H1 (cell line): ENCODE data around the gene ACOX1. TPM values are rescaled to one million over a fixed set of nuclear protein-coding genes. Genes with fewer than 3 reads are reported as not detected.
"Not testable (repeated sequence)": the region's sequence is repeated elsewhere in the genome, so short reads cannot be mapped to it uniquely, and the experiment has no call there.

Source experiments
- CTCF ChIA-PET: fragments of 300-600 bp; sonication (Branson Sonifier 250); formaldehyde crosslinking; loops from one replicate; lab custom pipeline; 2021; ENCODE audit not compliant: partially characterized antibody; lab: Charles Lee
- POLR2A ChIA-PET: fragments of 300-600 bp; sonication (Branson Sonifier 250); formaldehyde crosslinking; loops from one replicate; lab custom pipeline; 2021; ENCODE audit warnings: inconsistent platforms; ENCODE audit not compliant: partially characterized antibody; lab: Charles Lee
- DNase-seq, 2 experiments: peaks; one replicate each; pipeline versions ENCODE4 v3.0.0 to v3.0.0-alpha.2; 2010 to 2022; ENCODE audit warnings: low spot score in 2 of 2, low read depth in 1 of 2, mixed read lengths in 1 of 2
- FAIRE-seq: peaks from 2 replicates; lab custom pipeline; 2011; peaks lifted over from hg19 to GRCh38; lab: Jason Lieb, UNC
- H2AFZ ChIP-seq: 2 replicates; pipeline ENCODE4 v1.8.1; 2012; ENCODE audit warnings: low read length, inconsistent platforms
- H2AK5ac ChIP-seq: 2 replicates; pipeline ENCODE4 v1.6.1; 2013; ENCODE audit warnings: low read depth, low read length
- H2BK120ac ChIP-seq: replicated peaks from 2 replicates; pipeline ENCODE3; 2013; ENCODE audit warnings: low read depth, low read length, inconsistent platforms
- H2BK12ac ChIP-seq: 2 replicates; pipeline ENCODE4 v1.6.1; 2013; ENCODE audit warnings: low read depth, low read length
- H2BK15ac ChIP-seq: 2 replicates; pipeline ENCODE4 v1.6.1; 2013; ENCODE audit warnings: low read length
- H2BK20ac ChIP-seq: 2 replicates; pipeline ENCODE4 v1.6.1; 2013; ENCODE audit warnings: low read length
- H2BK5ac ChIP-seq: 2 replicates; pipeline ENCODE4 v1.6.1; 2013; ENCODE audit warnings: low read depth, low read length
- H3K14ac ChIP-seq: 2 replicates; pipeline ENCODE4 v1.6.1; 2013; ENCODE audit warnings: inconsistent platforms; ENCODE audit not compliant: insufficient read length
- H3K18ac ChIP-seq: 2 replicates; pipeline ENCODE4 v1.6.1; 2013; ENCODE audit warnings: low read length; ENCODE audit errors: extremely low read depth
- H3K23ac ChIP-seq: 2 replicates; pipeline ENCODE4 v1.6.1; 2013; ENCODE audit warnings: inconsistent platforms; ENCODE audit not compliant: insufficient read length
- H3K23me2 ChIP-seq: 2 replicates; pipeline ENCODE4 v1.6.1; 2013; ENCODE audit warnings: low read depth, low read length
- H3K27ac ChIP-seq: 2 replicates; pipeline ENCODE4 v1.6.1; 2011; ENCODE audit warnings: low read depth, low read length, inconsistent platforms
- H3K27me3 ChIP-seq, 4 experiments: replicated peaks in 1 of 4; 1 replicate in 1 of 4; 2 replicates in 3 of 4; pipeline versions ENCODE4 v1.6.1 to v1.8.1; 2011 to 2013; ENCODE audit warnings: low read length in 3 of 4, mild to moderate bottlenecking in 3 of 4, inconsistent platforms in 2 of 4, mixed read lengths in 2 of 4, moderate library complexity in 1 of 4; ENCODE audit not compliant: control insufficient read depth in 3 of 4, insufficient read depth in 3 of 4; ENCODE audit errors: extremely low read depth in 1 of 4
- H3K36me3 ChIP-seq, 4 experiments: 2 replicates each; pipeline versions ENCODE4 v1.6.1 to v1.8.1; 2011 to 2013; ENCODE audit warnings: mild to moderate bottlenecking in 4 of 4, low read length in 3 of 4, moderate library complexity in 2 of 4, control low read depth in 1 of 4, inconsistent platforms in 1 of 4; ENCODE audit not compliant: insufficient read depth in 4 of 4, control insufficient read depth in 2 of 4
- H3K4ac ChIP-seq: replicated peaks from 2 replicates; pipeline ENCODE3; 2013; ENCODE audit warnings: low read length, low read depth, mixed read lengths, inconsistent platforms; ENCODE audit not compliant: insufficient read length
- H3K4me1 ChIP-seq, 4 experiments: replicated peaks in 1 of 4; 1 replicate in 1 of 4; 2 replicates in 3 of 4; pipeline versions ENCODE4 v1.6.1 to v1.8.1; 2011 to 2013; ENCODE audit warnings: low read length in 3 of 4, inconsistent platforms in 2 of 4, mixed read lengths in 1 of 4; ENCODE audit not compliant: insufficient read depth in 4 of 4, control insufficient read depth in 3 of 4
- H3K4me2 ChIP-seq, 2 experiments: 2 replicates each; pipeline versions ENCODE4 v1.6.1 to v1.8.1; 2011 to 2013; ENCODE audit warnings: low read depth in 2 of 2, low read length in 2 of 2, control low read depth in 1 of 2, inconsistent platforms in 1 of 2, mild to moderate bottlenecking in 1 of 2; ENCODE audit not compliant: insufficient read depth in 1 of 2
- H3K4me3 ChIP-seq, 4 experiments: fragments of 200-600, 300-600 bp in 1 of 4; sonication (generic), shearing (Covaris generic), sonication (Bioruptor Twin) in 1 of 4; 2 replicates each; pipeline versions ENCODE4 v1.5.1 to v1.8.1; 2011 to 2016; ENCODE audit warnings: low read length in 4 of 4, low read depth in 3 of 4, control low read depth in 2 of 4, inconsistent platforms in 2 of 4, mild to moderate bottlenecking in 2 of 4, mixed read lengths in 1 of 4, moderate library complexity in 1 of 4; ENCODE audit not compliant: insufficient read depth in 2 of 4; ENCODE audit errors: extremely low read depth in 1 of 4
- H3K56ac ChIP-seq: replicated peaks from 2 replicates; pipeline ENCODE3; 2013; ENCODE audit warnings: low read depth, mild to moderate bottlenecking, mixed read lengths, low read length, inconsistent platforms; ENCODE audit not compliant: insufficient read length
- H3K79me1 ChIP-seq: 2 replicates; pipeline ENCODE4 v1.6.1; 2013; ENCODE audit warnings: low read depth, low read length, control low read depth
- H3K79me2 ChIP-seq, 2 experiments: 2 replicates each; pipeline versions ENCODE4 v1.6.1 to v1.8.1; 2012 to 2013; ENCODE audit warnings: low read length in 2 of 2, mild to moderate bottlenecking in 2 of 2, inconsistent platforms in 1 of 2; ENCODE audit not compliant: insufficient read depth in 2 of 2, control insufficient read depth in 1 of 2
- H3K9ac ChIP-seq, 4 experiments: replicated peaks in 1 of 4; 1 replicate in 1 of 4; 2 replicates in 3 of 4; pipeline versions ENCODE4 v1.6.1 to v1.8.1; 2011 to 2013; ENCODE audit warnings: low read depth in 3 of 4, low read length in 3 of 4, control low read depth in 2 of 4, mild to moderate bottlenecking in 2 of 4, moderate library complexity in 2 of 4, inconsistent platforms in 1 of 4; ENCODE audit errors: extremely low read depth in 1 of 4
- H3K9me3 ChIP-seq, 2 experiments: 2 replicates each; pipeline versions ENCODE4 v1.6.1 to v1.8.1; 2012 to 2013; ENCODE audit warnings: mild to moderate bottlenecking in 2 of 2, moderate library complexity in 2 of 2, control low read depth in 1 of 2, inconsistent platforms in 1 of 2, low read depth in 1 of 2, low read length in 1 of 2, mixed read lengths in 1 of 2; ENCODE audit not compliant: insufficient read depth in 2 of 2
- H4K20me1 ChIP-seq, 2 experiments: replicated peaks in 1 of 2; 2 replicates each; pipeline versions ENCODE3 to v1.8.1; 2011 to 2013; ENCODE audit warnings: inconsistent platforms in 2 of 2, low read length in 2 of 2, mild to moderate bottlenecking in 1 of 2; ENCODE audit not compliant: insufficient read depth in 2 of 2, control insufficient read depth in 1 of 2
- H4K5ac ChIP-seq: 2 replicates; pipeline ENCODE4 v1.6.1; 2013; ENCODE audit warnings: low read length, low read depth, mixed read lengths, inconsistent platforms; ENCODE audit not compliant: insufficient read length
- H4K8ac ChIP-seq: 2 replicates; pipeline ENCODE4 v1.8.0; 2013; ENCODE audit warnings: mild to moderate bottlenecking, moderate library complexity, low read length, inconsistent platforms; ENCODE audit not compliant: insufficient read depth; ENCODE audit errors: extremely low read depth
- H4K91ac ChIP-seq: replicated peaks from 2 replicates; pipeline ENCODE3; 2013; ENCODE audit warnings: low read length, mixed read lengths, inconsistent platforms; ENCODE audit not compliant: insufficient read length
- WGBS, 2 experiments: shearing (Covaris generic) in 1 of 2; methylation state at CpG; one replicate each; pipeline versions ENCODE4 v1.1.6 to v1.1.7; 2013 to 2015; ENCODE audit warnings: low lambda C conversion rate in 2 of 2, mixed read lengths in 2 of 2, inconsistent platforms in 1 of 2, low coverage in 1 of 2, missing lambda C conversion rate in 1 of 2; ENCODE audit not compliant: insufficient replicate concordance in 2 of 2, insufficient coverage in 1 of 2, insufficient read length in 1 of 2; ENCODE audit errors: extremely low coverage in 1 of 2, missing lambda C conversion rate in 1 of 2; 5-methylcytosine and 5-hydroxymethylcytosine counted together
- polyA plus RNA-seq, 7 experiments: library from polyadenylated mRNA; depleted of rRNA in 3 of 7; stranded (reverse) in 5 of 7; unstranded in 2 of 7; fragments of >200 nt in 5 of 7; fragments of 200-250 nt in 2 of 7; gene quantifications; 1 replicate in 5 of 7; 2 replicates in 1 of 7; 4 replicates in 1 of 7; pipeline versions ENCODE4 v1.2.1 to v1.2.3, GENCODE V29; 2011 to 2013; ENCODE audit warnings: missing spikeins in 2 of 7, mixed read lengths in 2 of 7
- total RNA-seq: library from RNA; stranded (reverse); fragmentation: NEBNext Ultra II Directional; extraction: Animal tissue kit (Norgen Biotek cat#: 25700); gene quantifications from 2 replicates; pipeline ENCODE4 v1.2.1, GENCODE V29; 2021

ACOX1 gene
- total and polyA plus RNA-seq, 2 of the 8 experiments (the other 6 are each of a cell fraction or from before 2014, with no cell fraction given) = 10.5 to 30.4 TPM

- H3K4me1 ChIP-seq, H3K23ac ChIP-seq, H4K91ac ChIP-seq, H4K20me1 ChIP-seq, H3K9ac ChIP-seq, H3K4me3 ChIP-seq, H2BK12ac ChIP-seq, H3K18ac ChIP-seq, H3K56ac ChIP-seq, FAIRE-seq, H3K27me3 ChIP-seq, H4K5ac ChIP-seq, H3K4ac ChIP-seq, H3K4me2 ChIP-seq, H2AK5ac ChIP-seq, DNase-seq, H2BK20ac ChIP-seq, H3K27ac ChIP-seq, H2BK15ac ChIP-seq, H4K8ac ChIP-seq, H3K9me3 ChIP-seq, H2AFZ ChIP-seq, H3K79me1 ChIP-seq, H2BK5ac ChIP-seq, H3K23me2 ChIP-seq, H3K14ac ChIP-seq, H2BK120ac ChIP-seq: not testable (repeated sequence)
- CTCF ChIA-PET = interaction anchor here (0.7 to 2.5 kb wide), 5 partner anchors 19 to 551 kb away, joined by 3 to 11 read pairs (median 3); partner anchors contain the start of gene CDK3
- 85% methylated on average over 10 of the region's 10 CpGs; no CpG with 5 or more reads in 1 of the 2 experiments for WGBS, 2 experiments
- Histone ChIP-seq H3K79me2 (peaks cover 0 to 32% of the 10 kb centered on the region in 2 experiments; a peak in 2 of 4 replicates), H3K36me3 (peaks cover 0 to 15% (median 0%) of the 10 kb centered on the region in 4 experiments; a peak in 3 of 8 replicates)
- POLR2A ChIA-PET = interaction anchor here (0.6 to 2.8 kb wide), 3 partner anchors 15 to 855 kb away, joined by 3 to 7 read pairs (median 3); no protein-coding TSS in a partner anchor
Observed at GRCh38 chr17:75969044-75969443, 9.9 kb downstream of the ACOX1 start.
